Smooth muscle cell (in vitro differentiated cells): ENCODE measurements around the gene PAX5. TPM values are rescaled to one million over a fixed set of nuclear protein-coding genes. Genes with fewer than 3 reads are reported as not detected.

Source experiments
- DNase-seq: peaks from one replicate; lab custom pipeline; 2025; ENCODE audit not compliant: unreplicated experiment; lab: John Stamatoyannopoulos, UW
- H2AFZ ChIP-seq: fragments of 200-600 bp; sonication (generic); 2 replicates; pipeline ENCODE4 v1.6.0; 2016; ENCODE audit warnings: antibody characterized with exemption, low read depth, mild to moderate bottlenecking
- H3F3A ChIP-seq: fragments of 200-600 bp; sonication (generic); 2 replicates; pipeline ENCODE4 v1.6.0; 2017; ENCODE audit warnings: antibody characterized with exemption, low read depth
- H3K27ac ChIP-seq: fragments of 200-600 bp; sonication (generic); 2 replicates; pipeline ENCODE4 v1.5.1; 2016; ENCODE audit warnings: low read depth, mild to moderate bottlenecking
- H3K27me3 ChIP-seq: fragments of 200-600 bp; sonication (generic); 2 replicates; pipeline ENCODE4 v1.6.1; 2016; ENCODE audit warnings: low read depth, mild to moderate bottlenecking
- H3K36me3 ChIP-seq: fragments of 200-600 bp; sonication (generic); 2 replicates; pipeline ENCODE4 v1.5.1; 2016; ENCODE audit warnings: low read depth
- H3K4me1 ChIP-seq: fragments of 200-600 bp; sonication (generic); 2 replicates; pipeline ENCODE4 v1.5.1; 2016; ENCODE audit warnings: low read depth
- H3K4me2 ChIP-seq: fragments of 200-600 bp; sonication (generic); 2 replicates; pipeline ENCODE4 v1.6.0; 2016; ENCODE audit warnings: mild to moderate bottlenecking
- H3K4me3 ChIP-seq: fragments of 200-600 bp; sonication (generic); 2 replicates; pipeline ENCODE4 v1.5.1; 2016; ENCODE audit warnings: mild to moderate bottlenecking
- H3K79me2 ChIP-seq: fragments of 200-600 bp; sonication (generic); 2 replicates; pipeline ENCODE4 v1.6.0; 2016; ENCODE audit warnings: low read depth, mild to moderate bottlenecking
- H3K9ac ChIP-seq: fragments of 200-600 bp; sonication (generic); 2 replicates; pipeline ENCODE4 v1.6.0; 2016; ENCODE audit warnings: low read depth
- H3K9me3 ChIP-seq: fragments of 200-600 bp; sonication (generic); replicated peaks from 2 replicates; pipeline ENCODE4 v1.5.1; 2016; ENCODE audit warnings: low read depth
- H4K20me1 ChIP-seq: fragments of 200-600 bp; sonication (generic); 2 replicates; pipeline ENCODE4 v1.6.0; 2016; ENCODE audit warnings: low read depth
- WGBS: methylation state at CpG from one replicate; pipeline ENCODE4 v1.1.7; 2016; ENCODE audit warnings: low lambda C conversion rate; 5-methylcytosine and 5-hydroxymethylcytosine counted together
- polyA plus RNA-seq: library from polyadenylated mRNA; unstranded; fragments of >200 nt; fragmentation: Nextera tagmentation; extraction: Ambion mirVana; gene quantifications from 2 replicates; pipeline ENCODE4 v1.2.1, GENCODE V29; 2016
- total RNA-seq: library from RNA; depleted of rRNA; stranded (reverse); fragments of >200 nt; gene quantifications from 2 replicates; pipeline ENCODE4 v1.2.3, GENCODE V29; 2014
- TF ChIP-seq, protein P1 (sequence below): fragments of 200-600 bp; sonication (generic); IDR thresholded peaks from 2 replicates; pipeline ENCODE4 v1.5.1; 2017; ENCODE audit warnings: borderline replicate concordance, mild to moderate bottlenecking, antibody characterized with exemption; ENCODE audit not compliant: insufficient read depth, poor library complexity, severe bottlenecking

The PAX5 gene
- total and polyA plus RNA-seq, 2 experiments from 2014 or later, result 0.09 TPM; not detected in 1

DNA sequence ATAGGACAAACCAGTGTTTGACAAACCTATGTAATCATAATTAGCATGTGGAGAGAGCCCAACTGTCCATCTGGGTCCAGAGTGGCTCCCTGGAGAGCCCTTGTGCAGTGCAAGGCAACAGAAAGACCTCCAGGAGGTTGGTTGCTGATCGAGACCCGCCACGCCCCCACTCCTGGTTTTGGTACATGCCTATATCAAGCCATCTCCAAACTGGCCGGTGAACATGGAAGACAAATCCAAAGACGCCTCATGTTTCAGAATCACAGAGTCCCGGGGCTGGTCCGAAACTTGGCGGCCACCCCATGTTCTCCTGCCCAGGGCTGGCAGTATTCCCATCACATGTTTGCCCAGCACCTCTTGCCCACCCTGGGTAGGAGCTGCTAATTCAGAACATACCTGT lies 140.2 kb downstream of the PAX5 start:
- no peak overlapping the region for H3K4me3 ChIP-seq
- no peaks in the 10 kb centered on the region for H3K9me3 ChIP-seq
- H3F3A ChIP-seq, result no peaks in the 10 kb centered on the region
- no peaks in the 10 kb centered on the region for H3K4me1 ChIP-seq
- DNase-seq, result no peak
- WGBS, result 94% methylated on average over 8 of the region's 8 CpGs
- no peaks in the 10 kb centered on the region for H3K36me3 ChIP-seq
- TF ChIP-seq, protein P1, sequence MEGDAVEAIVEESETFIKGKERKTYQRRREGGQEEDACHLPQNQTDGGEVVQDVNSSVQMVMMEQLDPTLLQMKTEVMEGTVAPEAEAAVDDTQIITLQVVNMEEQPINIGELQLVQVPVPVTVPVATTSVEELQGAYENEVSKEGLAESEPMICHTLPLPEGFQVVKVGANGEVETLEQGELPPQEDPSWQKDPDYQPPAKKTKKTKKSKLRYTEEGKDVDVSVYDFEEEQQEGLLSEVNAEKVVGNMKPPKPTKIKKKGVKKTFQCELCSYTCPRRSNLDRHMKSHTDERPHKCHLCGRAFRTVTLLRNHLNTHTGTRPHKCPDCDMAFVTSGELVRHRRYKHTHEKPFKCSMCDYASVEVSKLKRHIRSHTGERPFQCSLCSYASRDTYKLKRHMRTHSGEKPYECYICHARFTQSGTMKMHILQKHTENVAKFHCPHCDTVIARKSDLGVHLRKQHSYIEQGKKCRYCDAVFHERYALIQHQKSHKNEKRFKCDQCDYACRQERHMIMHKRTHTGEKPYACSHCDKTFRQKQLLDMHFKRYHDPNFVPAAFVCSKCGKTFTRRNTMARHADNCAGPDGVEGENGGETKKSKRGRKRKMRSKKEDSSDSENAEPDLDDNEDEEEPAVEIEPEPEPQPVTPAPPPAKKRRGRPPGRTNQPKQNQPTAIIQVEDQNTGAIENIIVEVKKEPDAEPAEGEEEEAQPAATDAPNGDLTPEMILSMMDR, result no peak
- H4K20me1 ChIP-seq, result no peaks in the 10 kb centered on the region
- peaks cover 91% of the 10 kb centered on the region for H3K27me3 ChIP-seq
- H2AFZ ChIP-seq, result no peak overlapping the region
- no peak overlapping the region for H3K4me2 ChIP-seq
- no peak overlapping the region for H3K9ac ChIP-seq
- H3K79me2 ChIP-seq, result no peaks in the 10 kb centered on the region
- no peak overlapping the region for H3K27ac ChIP-seq

DNA sequence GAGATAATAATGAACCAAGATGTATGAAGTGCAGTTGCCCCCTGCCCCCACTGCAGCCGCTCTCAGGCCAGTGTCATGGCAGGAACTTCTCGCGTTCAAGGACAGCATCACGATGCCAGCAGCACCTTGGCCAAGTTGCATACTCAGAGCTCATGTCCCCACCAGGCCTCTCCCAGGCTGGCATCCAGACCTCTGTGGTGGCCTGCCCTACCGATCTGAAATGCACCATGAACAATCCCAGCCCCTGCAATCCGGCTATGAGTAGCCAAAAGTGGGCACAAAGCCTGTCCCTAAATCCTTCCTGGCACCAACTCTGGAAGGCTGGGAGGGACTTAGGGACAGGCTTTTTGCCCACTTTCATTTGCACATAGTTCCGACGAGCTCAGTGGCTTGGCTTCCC lies 140.9 kb downstream of the PAX5 start:
- Histone ChIP-seq H2AFZ (no peak overlapping the region), H3K27me3 (peaks cover 91% of the 10 kb centered on the region), H3K36me3 (no peaks in the 10 kb centered on the region), H3K9ac (no peak overlapping the region), H3K4me3 (no peak overlapping the region), H3K9me3 (no peaks in the 10 kb centered on the region), H4K20me1 (no peaks in the 10 kb centered on the region), H3K4me2 (no peak overlapping the region), H3K79me2 (no peaks in the 10 kb centered on the region), H3K27ac (no peak overlapping the region), H3K4me1 (no peaks in the 10 kb centered on the region), H3F3A (no peaks in the 10 kb centered on the region)
- 93% methylated on average over 8 of the region's 8 CpGs for WGBS
- no peak for DNase-seq
- TF ChIP-seq, protein P1, result no peak

DNA sequence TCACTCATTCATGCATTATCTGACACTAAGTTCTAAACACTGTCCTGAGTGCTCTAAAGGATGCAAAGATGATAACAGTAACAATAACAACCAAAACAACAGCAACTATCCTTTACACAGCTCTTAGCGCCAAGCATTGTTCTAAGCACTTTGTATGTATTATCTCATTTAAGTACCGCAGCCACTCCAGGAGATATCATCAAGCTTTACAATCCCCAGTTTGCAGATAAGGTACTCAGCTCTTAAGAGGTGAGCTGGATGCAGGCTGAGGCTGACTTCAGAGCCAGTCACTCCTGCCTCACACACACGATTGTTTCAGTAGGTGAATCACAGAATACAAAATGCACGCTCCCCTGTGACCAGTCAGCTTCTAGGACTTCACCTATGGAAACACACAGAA lies 141.8 kb downstream of the PAX5 start:
- Histone ChIP-seq H3K4me1 (no peaks in the 10 kb centered on the region), H3F3A (no peaks in the 10 kb centered on the region), H2AFZ (no peak overlapping the region), H3K9ac (no peak overlapping the region), H3K4me2 (no peak overlapping the region), H3K9me3 (no peaks in the 10 kb centered on the region), H3K36me3 (no peaks in the 10 kb centered on the region), H3K27ac (no peak overlapping the region), H4K20me1 (no peaks in the 10 kb centered on the region), H3K79me2 (no peaks in the 10 kb centered on the region), H3K4me3 (no peak overlapping the region), H3K27me3 (peaks cover 91% of the 10 kb centered on the region)
- 50% methylated on average over 4 of the region's 4 CpGs for whole genome bisulfite sequencing
- DNase-seq, result no peak
- TF ChIP-seq, protein P1, result no peak

DNA sequence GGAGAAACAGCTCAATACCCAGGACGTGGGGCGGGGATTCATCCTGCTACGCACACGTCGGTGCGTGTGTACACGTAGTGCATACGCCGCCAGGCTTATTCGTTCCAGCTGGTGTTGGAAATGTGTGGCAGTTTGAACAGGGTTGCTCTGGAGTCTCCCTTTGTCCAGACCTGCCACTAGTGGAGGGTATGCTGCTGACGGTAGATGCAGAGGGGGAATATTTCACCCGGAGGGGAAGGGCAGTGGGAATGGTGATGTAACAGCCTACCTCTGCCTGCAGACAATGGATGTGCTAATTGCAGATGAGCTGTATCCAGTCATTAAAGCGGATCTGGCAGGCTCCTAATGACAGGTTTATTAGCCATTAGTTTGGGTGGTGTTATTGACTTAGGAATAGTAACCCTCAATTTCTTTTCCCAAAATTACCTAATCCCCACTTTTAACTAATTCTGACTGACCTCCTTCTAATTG lies 142.7 kb downstream of the PAX5 start:
- Histone ChIP-seq H3K27me3 (peaks cover 91% of the 10 kb centered on the region), H3K9me3 (no peaks in the 10 kb centered on the region), H3K9ac (no peak overlapping the region), H3K4me2 (no peak overlapping the region), H3K4me3 (no peak overlapping the region), H3F3A (no peaks in the 10 kb centered on the region), H2AFZ (no peak overlapping the region), H3K4me1 (no peaks in the 10 kb centered on the region), H3K79me2 (no peaks in the 10 kb centered on the region), H4K20me1 (no peaks in the 10 kb centered on the region), H3K27ac (no peak overlapping the region), H3K36me3 (no peaks in the 10 kb centered on the region)
- TF ChIP-seq, protein P1, result no peak
- DNase-seq, result no peak
- WGBS, result 56% methylated on average over 13 of the region's 13 CpGs
